Muscle layer of duodenum (tissue), 2 donors: ENCODE data around the gene NEBL.

ENCODE experiments used
- H3K27ac ChIP-seq: one replicate; pipeline ENCODE4 v1.7.0; 2013; ENCODE audit warnings: mild to moderate bottlenecking, low read length
- H3K27me3 ChIP-seq: one replicate; pipeline ENCODE4 v1.7.0; 2013; ENCODE audit warnings: low read depth, mild to moderate bottlenecking, control low read depth, low read length
- H3K36me3 ChIP-seq, 2 donors: one replicate each; pipeline ENCODE4 v1.7.0; 2013; ENCODE audit warnings: low read length in 2 of 2, control low read depth in 1 of 2, mild to moderate bottlenecking in 1 of 2; ENCODE audit not compliant: insufficient read depth in 2 of 2, control insufficient read depth in 1 of 2
- H3K4me1 ChIP-seq, 2 donors: one replicate each; pipeline ENCODE4 v1.7.0; 2013; ENCODE audit warnings: low read length in 2 of 2, mild to moderate bottlenecking in 2 of 2, control low read depth in 1 of 2, moderate library complexity in 1 of 2; ENCODE audit not compliant: insufficient read depth in 2 of 2, control insufficient read depth in 1 of 2
- H3K4me3 ChIP-seq, 2 donors: one replicate each; pipeline ENCODE4 v1.7.0; 2013; ENCODE audit warnings: low read length in 2 of 2, low read depth in 1 of 2, mild to moderate bottlenecking in 1 of 2
- H3K9me3 ChIP-seq, 2 donors: one replicate each; pipeline ENCODE4 v1.7.0; 2013; ENCODE audit warnings: low read length in 2 of 2, control low read depth in 1 of 2, mild to moderate bottlenecking in 1 of 2; ENCODE audit not compliant: control insufficient read depth in 1 of 2
- donor health status: healthy.

The NEBL gene

GRCh38 chr10:20852303-20852702 lies 44.8 kb downstream of the NEBL start:
- no peaks in the 10 kb centered on the region for H3K27me3 ChIP-seq
- H3K9me3 ChIP-seq: no peaks in the 10 kb centered on the region
- H3K27ac ChIP-seq: no peak overlapping the region
- H3K4me3 ChIP-seq: no peak overlapping the region
- no peaks in the 10 kb centered on the region for H3K4me1 ChIP-seq
- H3K36me3 ChIP-seq: no peaks in the 10 kb centered on the region

GRCh38 chr10:20847512-20847911 lies 49.6 kb downstream of the NEBL start:
- Histone ChIP-seq H3K9me3 (no peaks in the 10 kb centered on the region), H3K36me3 (no peaks in the 10 kb centered on the region), H3K27ac (no peak overlapping the region), H3K4me1 (no peaks in the 10 kb centered on the region), H3K4me3 (no peak overlapping the region), H3K27me3 (no peaks in the 10 kb centered on the region)

- no peaks in the 10 kb centered on the region for H3K4me1 ChIP-seq
- no peaks in the 10 kb centered on the region for H3K9me3 ChIP-seq
- no peaks in the 10 kb centered on the region for H3K27me3 ChIP-seq
- H3K36me3 ChIP-seq: no peaks in the 10 kb centered on the region
- no peak overlapping the region for H3K27ac ChIP-seq
- no peak overlapping the region for H3K4me3 ChIP-seq
These were observed 50.8 kb downstream of the NEBL start for GRCh38 chr10:20846263-20846662.

GRCh38 chr10:20841419-20841818 lies 55.7 kb downstream of the NEBL start:
- Histone ChIP-seq H3K9me3 (peaks cover 0 to 17% of the 10 kb centered on the region in 2 donors), H3K27me3 (no peaks in the 10 kb centered on the region), H3K27ac (no peak overlapping the region), H3K36me3 (no peaks in the 10 kb centered on the region), H3K4me1 (no peaks in the 10 kb centered on the region), H3K4me3 (no peak overlapping the region)

- H3K9me3 ChIP-seq: peaks cover 0 to 17% of the 10 kb centered on the region in 2 donors
- H3K4me1 ChIP-seq: no peaks in the 10 kb centered on the region
- no peaks in the 10 kb centered on the region for H3K27me3 ChIP-seq
- H3K27ac ChIP-seq: no peak overlapping the region
- no peaks in the 10 kb centered on the region for H3K36me3 ChIP-seq
- no peak overlapping the region for H3K4me3 ChIP-seq
These were observed 57.2 kb downstream of the NEBL start for GRCh38 chr10:20839910-20840309.

GRCh38 chr10:20839141-20839540 lies 58.0 kb downstream of the NEBL start:
- Histone ChIP-seq H3K36me3 (no peaks in the 10 kb centered on the region), H3K4me3 (no peak overlapping the region)

GRCh38 chr10:20836401-20836800 lies 60.7 kb downstream of the NEBL start:
- H3K4me3 ChIP-seq: no peak overlapping the region
- no peaks in the 10 kb centered on the region for H3K4me1 ChIP-seq
- no peak overlapping the region for H3K27ac ChIP-seq
- no peaks in the 10 kb centered on the region for H3K27me3 ChIP-seq
- peaks cover 0 to 17% of the 10 kb centered on the region in 2 donors for H3K9me3 ChIP-seq
- H3K36me3 ChIP-seq: no peaks in the 10 kb centered on the region

More at GRCh38 chr10:20839141-20839540, 58.0 kb downstream of the NEBL start:
- H3K4me1 ChIP-seq: no peaks in the 10 kb centered on the region
- no peaks in the 10 kb centered on the region for H3K27me3 ChIP-seq
- H3K27ac ChIP-seq: no peak overlapping the region
- peaks cover 0 to 17% of the 10 kb centered on the region in 2 donors for H3K9me3 ChIP-seq

GRCh38 chr10:20835335-20835734 lies 61.8 kb downstream of the NEBL start:
- no peaks in the 10 kb centered on the region for H3K27me3 ChIP-seq
- H3K27ac ChIP-seq: no peak overlapping the region
- peaks cover 0 to 17% of the 10 kb centered on the region in 2 donors for H3K9me3 ChIP-seq
- H3K36me3 ChIP-seq: no peaks in the 10 kb centered on the region
- no peak overlapping the region for H3K4me3 ChIP-seq
- H3K4me1 ChIP-seq: no peaks in the 10 kb centered on the region

- no peak overlapping the region for H3K4me3 ChIP-seq
- H3K27me3 ChIP-seq: no peaks in the 10 kb centered on the region
- H3K36me3 ChIP-seq: no peaks in the 10 kb centered on the region
- peaks cover 0 to 17% of the 10 kb centered on the region in 2 donors for H3K9me3 ChIP-seq
- H3K4me1 ChIP-seq: no peaks in the 10 kb centered on the region
- H3K27ac ChIP-seq: no peak overlapping the region
These were observed 62.3 kb downstream of the NEBL start for GRCh38 chr10:20834825-20835224.

GRCh38 chr10:20822825-20823224 lies 74.3 kb downstream of the NEBL start:
- H3K4me1 ChIP-seq: no peaks in the 10 kb centered on the region
- no peak overlapping the region for H3K27ac ChIP-seq
- H3K4me3 ChIP-seq: no peak overlapping the region
- no peaks in the 10 kb centered on the region for H3K36me3 ChIP-seq
- H3K9me3 ChIP-seq: no peaks in the 10 kb centered on the region
- no peaks in the 10 kb centered on the region for H3K27me3 ChIP-seq

GRCh38 chr10:20817646-20818045 lies 79.5 kb downstream of the NEBL start:
- H3K9me3 ChIP-seq: no peaks in the 10 kb centered on the region
- no peak overlapping the region for H3K27ac ChIP-seq
- no peaks in the 10 kb centered on the region for H3K27me3 ChIP-seq
- H3K4me1 ChIP-seq: no peaks in the 10 kb centered on the region
- no peak overlapping the region for H3K4me3 ChIP-seq
- no peaks in the 10 kb centered on the region for H3K36me3 ChIP-seq

GRCh38 chr10:20817116-20817515 lies 80.0 kb downstream of the NEBL start:
- no peaks in the 10 kb centered on the region for H3K36me3 ChIP-seq
- no peak overlapping the region for H3K27ac ChIP-seq
- H3K27me3 ChIP-seq: no peaks in the 10 kb centered on the region
- H3K9me3 ChIP-seq: no peaks in the 10 kb centered on the region
- no peaks in the 10 kb centered on the region for H3K4me1 ChIP-seq
- no peak overlapping the region for H3K4me3 ChIP-seq
